Coronary artery (tissue), 2 donors: ENCODE results near the gene CDC37.

ENCODE experiments used
- DNase-seq: peaks from one replicate; pipeline ENCODE4 v3.0.0-alpha.2; 2017; ENCODE audit warnings: low spot score
- H3K27ac ChIP-seq, 2 donors: fragments of 200-600 bp; sonication (generic); one replicate each; pipeline ENCODE4 v1.5.1; 2016 to 2019
- H3K4me3 ChIP-seq: fragments of 200-600 bp; sonication (generic); 2 replicates; pipeline ENCODE4 v1.5.1; 2016; ENCODE audit warnings: mild to moderate bottlenecking, moderate library complexity
- TF ChIP-seq, protein P1 (sequence below): fragments of 200-600 bp; sonication (generic); IDR thresholded peaks from one replicate; pipeline ENCODE4 v1.5.1; 2019; ENCODE audit warnings: antibody characterized with exemption

CDC37 gene

DNA sequence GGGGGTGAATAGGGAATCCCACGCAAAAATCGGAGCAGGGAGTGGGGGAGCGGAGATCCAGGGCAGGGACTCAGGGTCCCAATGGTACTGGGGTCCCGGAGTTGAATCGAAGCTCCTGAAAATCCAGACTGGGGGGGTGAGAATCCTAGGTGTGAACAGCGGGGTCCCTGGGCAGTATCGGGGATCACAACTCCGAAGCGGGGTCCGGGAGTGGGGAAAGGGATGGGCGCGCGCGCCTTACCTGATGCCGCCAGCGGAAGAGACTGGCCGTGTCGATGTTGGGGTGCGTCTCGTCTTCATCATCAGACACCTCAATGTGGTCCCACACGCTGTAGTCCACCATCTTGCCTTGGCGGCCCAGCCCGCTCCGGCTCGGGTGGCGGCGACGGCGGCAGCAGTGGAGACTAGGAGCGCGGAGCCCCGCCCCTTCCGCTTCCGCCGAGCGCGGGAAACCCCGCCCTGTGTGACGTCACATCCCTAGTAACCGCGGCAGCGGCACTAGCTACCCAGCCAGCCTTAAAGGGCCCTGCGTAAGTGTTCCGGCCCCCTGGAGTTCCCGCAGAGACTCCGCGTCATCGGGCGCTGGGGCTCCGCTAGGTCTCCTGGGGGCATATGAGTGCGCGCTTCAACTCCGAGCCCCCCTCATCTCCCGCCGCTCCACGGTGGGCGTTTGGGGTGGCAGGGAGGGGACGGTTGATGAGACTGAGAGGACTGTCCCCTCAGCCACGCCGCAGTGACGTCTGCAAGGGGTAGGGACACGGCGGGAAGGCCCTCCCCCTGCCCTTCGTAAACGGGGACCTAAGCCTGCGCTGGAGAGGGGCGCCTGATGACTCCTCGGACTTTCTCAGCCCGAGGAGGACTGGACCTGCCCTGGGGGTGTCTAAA, at the start of gene CDC37:
CDC37 (minus strand) TSS at position 406 of the 885 bp plus-strand sequence; CDS start at position 343, 63 bp downstream.
- TF ChIP-seq, protein P1, sequence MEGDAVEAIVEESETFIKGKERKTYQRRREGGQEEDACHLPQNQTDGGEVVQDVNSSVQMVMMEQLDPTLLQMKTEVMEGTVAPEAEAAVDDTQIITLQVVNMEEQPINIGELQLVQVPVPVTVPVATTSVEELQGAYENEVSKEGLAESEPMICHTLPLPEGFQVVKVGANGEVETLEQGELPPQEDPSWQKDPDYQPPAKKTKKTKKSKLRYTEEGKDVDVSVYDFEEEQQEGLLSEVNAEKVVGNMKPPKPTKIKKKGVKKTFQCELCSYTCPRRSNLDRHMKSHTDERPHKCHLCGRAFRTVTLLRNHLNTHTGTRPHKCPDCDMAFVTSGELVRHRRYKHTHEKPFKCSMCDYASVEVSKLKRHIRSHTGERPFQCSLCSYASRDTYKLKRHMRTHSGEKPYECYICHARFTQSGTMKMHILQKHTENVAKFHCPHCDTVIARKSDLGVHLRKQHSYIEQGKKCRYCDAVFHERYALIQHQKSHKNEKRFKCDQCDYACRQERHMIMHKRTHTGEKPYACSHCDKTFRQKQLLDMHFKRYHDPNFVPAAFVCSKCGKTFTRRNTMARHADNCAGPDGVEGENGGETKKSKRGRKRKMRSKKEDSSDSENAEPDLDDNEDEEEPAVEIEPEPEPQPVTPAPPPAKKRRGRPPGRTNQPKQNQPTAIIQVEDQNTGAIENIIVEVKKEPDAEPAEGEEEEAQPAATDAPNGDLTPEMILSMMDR: no peak
- peak within 1 kb of the TSS; percentile 97 for H3K4me3 ChIP-seq
- peak; percentile 96 for DNase-seq
- peak within 1 kb of the TSS; percentile 60 to 88 for H3K27ac ChIP-seq

DNA sequence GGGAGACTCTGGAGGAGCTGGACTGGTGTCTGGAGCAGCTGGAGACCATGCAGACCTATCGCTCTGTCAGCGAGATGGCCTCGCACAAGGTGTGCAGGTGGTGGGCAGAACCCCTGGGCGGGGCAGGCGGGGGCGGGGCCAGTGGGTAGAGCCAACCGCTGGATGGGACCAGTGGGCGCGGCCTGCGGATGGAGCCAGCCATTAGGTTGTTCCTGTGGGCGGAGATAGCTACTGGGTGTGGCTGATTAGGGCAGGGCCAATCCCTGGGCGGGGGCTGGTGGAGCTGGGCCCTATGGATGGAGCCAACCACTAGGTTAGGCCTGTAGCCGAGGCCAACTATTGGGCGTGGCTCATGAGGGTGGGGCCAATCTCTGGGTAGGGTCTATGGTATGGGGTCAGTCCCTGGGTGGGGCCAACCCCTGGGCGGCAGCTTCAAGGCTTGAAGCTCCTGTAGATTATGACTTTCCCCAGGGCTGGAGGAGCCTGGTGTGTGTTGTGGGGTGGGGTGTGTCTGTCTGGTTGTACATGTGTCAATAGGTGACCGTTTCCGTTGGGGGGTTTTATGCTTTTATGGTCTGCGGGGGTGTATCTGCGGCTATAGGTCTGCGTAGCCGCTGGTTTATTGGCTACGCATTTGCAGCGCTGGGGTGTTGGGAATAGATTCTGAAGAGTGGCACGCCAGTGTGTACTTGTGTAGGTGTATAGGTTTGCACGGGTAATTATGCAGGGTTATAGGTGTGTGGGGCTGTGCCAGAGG, 47.7 kb upstream of the CDC37 start:
- no peak for DNase-seq
- no peak overlapping the region for H3K27ac ChIP-seq
- H3K4me3 ChIP-seq: no peak overlapping the region
- TF ChIP-seq, protein P1: no peak

DNA sequence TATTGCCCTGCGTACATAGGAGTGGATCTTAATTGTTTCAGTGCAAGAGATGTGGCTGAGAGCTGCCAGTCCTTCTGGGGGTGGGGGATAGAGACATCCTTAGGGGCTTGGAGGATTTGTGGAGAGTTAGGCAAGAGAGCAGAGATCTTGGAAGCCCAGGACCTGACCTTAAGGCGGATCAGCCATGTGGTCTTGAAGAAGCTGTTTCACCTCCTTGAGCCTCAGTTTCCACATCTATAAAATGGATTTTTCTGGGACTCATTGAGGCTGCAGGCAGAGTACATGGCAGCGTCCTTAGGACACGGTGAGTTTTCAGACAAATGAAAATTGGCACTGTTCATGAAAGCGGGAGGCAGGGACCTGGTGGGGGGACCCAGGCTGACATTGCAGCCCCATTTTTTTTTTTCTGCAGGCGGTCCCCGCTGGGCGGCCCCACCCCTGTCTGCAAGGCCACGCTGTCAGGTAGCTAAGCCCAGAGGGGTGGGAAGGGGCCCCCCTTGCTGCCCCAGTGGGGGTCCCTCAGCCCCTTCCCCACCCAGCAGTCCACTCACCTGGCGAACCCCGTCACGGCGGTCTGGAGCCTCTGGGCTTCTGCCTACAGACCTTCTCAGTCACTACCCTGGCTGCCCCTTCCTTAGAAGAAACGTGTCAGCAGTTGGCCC, 47.0 kb upstream of the CDC37 start:
- no peak overlapping the region for H3K27ac ChIP-seq
- H3K4me3 ChIP-seq: no peak overlapping the region
- DNase-seq: no peak

DNA sequence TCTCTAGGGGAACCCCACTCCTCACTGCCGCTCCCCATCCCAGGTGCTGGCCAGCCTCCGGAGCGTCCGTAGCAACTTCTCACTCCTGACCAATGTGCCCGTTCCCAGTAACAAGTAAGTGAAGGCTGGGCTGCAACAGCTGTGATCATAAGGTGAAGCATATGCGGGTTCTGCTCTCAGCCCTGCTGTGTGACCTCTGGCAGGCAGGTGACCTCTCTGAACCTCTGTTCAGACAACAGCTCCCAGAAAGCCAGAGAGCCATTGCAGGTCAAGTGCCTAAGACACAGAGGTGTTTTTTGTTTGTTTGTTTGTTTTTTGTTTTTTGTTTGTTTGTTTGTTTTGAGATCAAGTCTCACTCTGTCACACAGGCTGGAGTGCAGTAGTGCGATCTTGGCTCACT, 45.7 kb upstream of the CDC37 start:
- no peak for DNase-seq
- TF ChIP-seq, protein P1: no peak
- H3K27ac ChIP-seq: no peak overlapping the region
- H3K4me3 ChIP-seq: no peak overlapping the region

More for the DNA sequence above, 47.0 kb upstream of the CDC37 start:
- TF ChIP-seq, protein P1: no peak

DNA sequence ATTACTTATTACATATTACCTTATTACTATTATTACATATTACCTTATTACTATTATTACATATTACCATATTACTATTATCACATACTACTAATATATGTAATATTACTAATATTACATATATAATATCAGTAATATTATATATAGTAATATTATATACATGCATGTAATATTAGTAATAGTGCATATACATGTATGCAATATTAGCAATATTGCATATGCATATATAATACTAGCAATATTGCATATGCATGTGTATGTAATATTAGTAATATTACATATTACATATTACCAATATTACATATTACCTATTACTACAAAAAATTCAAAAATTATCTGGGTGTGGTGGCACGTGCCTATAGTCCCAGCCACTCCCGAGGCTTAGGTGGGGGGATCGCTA, 39.4 kb upstream of the CDC37 start:
- no peak for DNase-seq
- TF ChIP-seq, protein P1: no peak
- H3K27ac ChIP-seq: no peak overlapping the region
- H3K4me3 ChIP-seq: no peak overlapping the region

DNA sequence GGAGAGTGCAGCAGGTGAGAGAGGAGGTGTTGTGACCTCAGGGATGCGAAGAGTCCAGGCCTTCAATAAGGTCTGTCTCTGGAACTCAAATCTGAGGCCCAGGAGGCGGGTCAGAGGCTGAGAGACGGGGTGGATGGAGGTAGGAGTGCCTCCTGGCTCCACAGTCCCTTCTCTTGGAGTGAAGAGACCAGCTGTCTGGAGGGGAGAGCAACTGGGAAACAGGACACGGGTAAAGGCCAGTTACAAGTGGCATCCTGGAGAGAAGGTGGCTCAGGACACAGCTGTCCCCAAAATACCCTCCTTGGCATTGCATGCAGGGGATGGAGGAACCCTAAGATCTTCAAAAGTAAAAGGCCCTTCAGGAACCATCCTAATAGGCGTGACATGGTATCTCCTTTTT, 36.2 kb upstream of the CDC37 start:
- H3K27ac ChIP-seq: no peak overlapping the region
- H3K4me3 ChIP-seq: no peak overlapping the region
- TF ChIP-seq, protein P1: no peak
- DNase-seq: no peak
